ENCODE measurements around the gene ICA1. TPM values are rescaled to one million over a fixed set of nuclear protein-coding genes. Genes with fewer than 3 reads are reported as not detected.

Gene ICA1
- total and polyA plus RNA-seq, 2 of the 13 experiments (the other 11 are each of a cell fraction or from before 2014, with no cell fraction given): 0.29 TPM; not detected in 1

- Histone ChIP-seq H3K79me2 (ENCODE audit: insufficient read depth, low read length) (no peaks in the 10 kb centered on the region), H2AFZ (ENCODE audit: low read length) (no peak overlapping the region), H3K4me2 (ENCODE audit: low read depth, low read length) (no peak overlapping the region), H3K9me3 (ENCODE audit: low read length) (no peaks in the 10 kb centered on the region), H3K4me3 (replicated peaks in 1 of 3; ENCODE audit: insufficient read depth in 1 of 3, low read depth in 2 of 3, low read length in 3 of 3) (no peak overlapping the region), H3K36me3 (replicated peaks in 1 of 2; ENCODE audit: control insufficient read depth in 1 of 2, insufficient read depth in 2 of 2, low read length in 2 of 2) (no peaks in the 10 kb centered on the region), H4K20me1 (ENCODE audit: insufficient read depth, low read length) (no peaks in the 10 kb centered on the region), H3K27me3 (ENCODE audit: control insufficient read depth in 1 of 2, insufficient read depth in 2 of 2, low read length in 2 of 2) (no peaks in the 10 kb centered on the region), H3K4me1 (ENCODE audit: insufficient read depth, low read length) (no peaks in the 10 kb centered on the region), H3K9ac (ENCODE audit: insufficient read depth, low read depth, low read length) (no peak overlapping the region), H3K27ac (ENCODE audit: extremely low read length, insufficient read depth, low read length) (no peak overlapping the region)
- intact Hi-C loops (cut with micrococcal nuclease; ENCODE audit: unreplicated experiment): no loop called here
- in situ Hi-C loops (cut with HindIII; ENCODE audit: extremely low pct_ligation_motif_present, low pct_unique_long_range_greater_than_20kb): no loop called here
- FAIRE-seq (no peak), DNase-seq (ENCODE audit: low spot score) (no peak), ATAC-seq (no peak)
- CTCF ChIA-PET (ENCODE audit: low intra/inter-chr PET ratio, low total read pairs): no interaction called here
- POLR2A ChIA-PET: no interaction called here
- TF ChIP-seq FOXK1 (CRISPR knock-in tag; IDR thresholded peaks at IDR 0.05; ENCODE audit: borderline replicate concordance, low read depth) (no peak), MAFK (conservative IDR thresholded peaks at IDR 0.05 in 1 of 2, IDR thresholded peaks at IDR 0.05 in 1 of 2; ENCODE audit: low read length in 2 of 2) (0 out of 4 replicates have a peak, but pooled peaks of 1 of the 2 experiments have one; percentile 5)
- BruUV-seq (replicated peaks): no TSS peak
- WGBS (ENCODE audit: low lambda C conversion rate): 59% methylated on average over 2 of the region's 2 CpGs
Observed at GRCh38 chr7:8274589-8274988, 12.6 kb upstream of the ICA1 start.

- POLR2A ChIA-PET: no interaction called here
- in situ Hi-C loops (cut with HindIII; ENCODE audit: extremely low pct_ligation_motif_present, low pct_unique_long_range_greater_than_20kb) (no loop called here), intact Hi-C loops (cut with micrococcal nuclease; ENCODE audit: unreplicated experiment) (no loop called here)
- Histone ChIP-seq H2AFZ (ENCODE audit: low read length) (no peak overlapping the region), H3K9ac (ENCODE audit: insufficient read depth, low read depth, low read length) (no peak overlapping the region), H3K27me3 (ENCODE audit: control insufficient read depth in 1 of 2, insufficient read depth in 2 of 2, low read length in 2 of 2) (no peaks in the 10 kb centered on the region), H3K4me3 (replicated peaks in 1 of 3; ENCODE audit: insufficient read depth in 1 of 3, low read depth in 2 of 3, low read length in 3 of 3) (no peak overlapping the region), H3K9me3 (ENCODE audit: low read length) (no peaks in the 10 kb centered on the region), H3K27ac (ENCODE audit: extremely low read length, insufficient read depth, low read length) (no peak overlapping the region), H3K79me2 (ENCODE audit: insufficient read depth, low read length) (no peaks in the 10 kb centered on the region), H3K36me3 (replicated peaks in 1 of 2; ENCODE audit: control insufficient read depth in 1 of 2, insufficient read depth in 2 of 2, low read length in 2 of 2) (no peaks in the 10 kb centered on the region), H4K20me1 (ENCODE audit: insufficient read depth, low read length) (no peaks in the 10 kb centered on the region), H3K4me2 (ENCODE audit: low read depth, low read length) (no peak overlapping the region), H3K4me1 (ENCODE audit: insufficient read depth, low read length) (no peaks in the 10 kb centered on the region)
- no peak for DNase-seq (ENCODE audit: low spot score)
- BruUV-seq (replicated peaks): no TSS peak
- TF ChIP-seq TP53 (CRISPR knock-in tag; conservative IDR thresholded peaks at IDR 0.05): no peak
- TF ChIP-seq ZBTB38 (CRISPR knock-in tag; IDR thresholded peaks at IDR 0.05): no peak
- TF ChIP-seq ZNF703 (CRISPR knock-in tag; IDR thresholded peaks at IDR 0.05; ENCODE audit: borderline replicate concordance): no peak
- FAIRE-seq: no peak
- no peak for ATAC-seq
- CTCF ChIA-PET (ENCODE audit: low intra/inter-chr PET ratio, low total read pairs): no interaction called here
Observed at GRCh38 chr7:8271960-8272359, 10.0 kb upstream of the ICA1 start.
